ENCODE measurements around the gene PRX.
A peak's percentile ranks its signal among the peaks of the same experiment; 100 is the strongest.

The PRX gene

GRCh38 chr19:40360020-40360707 lies 53.0 kb downstream of the PRX start:
- DNase-seq = no peak

- DNase-seq = peak; percentile 22
Observed at GRCh38 chr19:40358773-40359172, 54.4 kb downstream of the PRX start.

GRCh38 chr19:40357640-40358039 lies 55.5 kb downstream of the PRX start:
- DNase-seq = no peak

GRCh38 chr19:40356681-40357595 lies 56.2 kb downstream of the PRX start:
- no peak for DNase-seq

GRCh38 chr19:40355975-40356680 lies 57.0 kb downstream of the PRX start:
- no peak for DNase-seq

- peak; percentile 16 for DNase-seq
Observed at GRCh38 chr19:40348961-40349507, 64.1 kb downstream of the PRX start.

GRCh38 chr19:40348125-40348913 lies 64.9 kb downstream of the PRX start, which contains the start of the genes C19orf47 and PLD3:
TSS of gene C19orf47 (minus strand) at chr19:40348397. CDS start at chr19:40341857, 6,540 bp downstream.
TSS of gene PLD3 (plus strand) at chr19:40348695. CDS start at chr19:40366484, 17,789 bp downstream.
- DNase-seq = peak; percentile 99

- no peak for DNase-seq
Observed at GRCh38 chr19:40344422-40344821, 68.8 kb downstream of the PRX start.

All from CD4-positive, alpha-beta T cell treated with Interleukin-21 for 1 hour (primary cell).